Spleen (tissue), 11 donors: Measurements from ENCODE around the gene ZBTB44. TPM values are rescaled to one million over a fixed set of nuclear protein-coding genes. Genes with fewer than 3 reads are reported as not detected.

ENCODE experiments used
- DNase-seq: peaks from one replicate; pipeline ENCODE4 v3.0.0-alpha.2; 2020
- H3K27ac ChIP-seq, 8 donors: fragments of 200-600 bp; sonication (generic) in 7 of 8; 1 replicate in 4 of 8; 2 replicates in 4 of 8; pipeline versions ENCODE4 v1.5.0 to v1.8.0; 2016 to 2021; ENCODE audit warnings: inconsistent platforms in 4 of 8, mild to moderate bottlenecking in 4 of 8, moderate library complexity in 1 of 8
- H3K27me3 ChIP-seq, 7 donors: fragments of 200-600 bp; sonication (generic) in 6 of 7; replicated peaks in 1 of 7; 1 replicate in 4 of 7; 2 replicates in 3 of 7; pipeline versions ENCODE4 v1.5.0 to v1.8.0; 2016 to 2021; ENCODE audit warnings: inconsistent platforms in 3 of 7, mild to moderate bottlenecking in 1 of 7
- H3K36me3 ChIP-seq, 6 donors: fragments of 200-600 bp; sonication (generic) in 5 of 6; 1 replicate in 4 of 6; 2 replicates in 2 of 6; pipeline versions ENCODE4 v1.5.0 to v1.8.0; 2016 to 2021; ENCODE audit warnings: inconsistent platforms in 2 of 6
- H3K4me1 ChIP-seq, 6 donors: fragments of 200-600 bp; sonication (generic) in 5 of 6; 1 replicate in 3 of 6; 2 replicates in 3 of 6; pipeline versions ENCODE4 v1.5.0 to v1.8.0; 2016 to 2021; ENCODE audit warnings: inconsistent platforms in 3 of 6
- H3K4me3 ChIP-seq, 8 donors: fragments of 200-600 bp; sonication (generic) in 7 of 8; 1 replicate in 4 of 8; 2 replicates in 4 of 8; pipeline versions ENCODE4 v1.5.0 to v1.8.0; 2016 to 2021; ENCODE audit warnings: inconsistent platforms in 4 of 8, mild to moderate bottlenecking in 4 of 8, moderate library complexity in 2 of 8
- H3K9me3 ChIP-seq, 8 donors: fragments of 200-600 bp; sonication (generic) in 7 of 8; 1 replicate in 4 of 8; 2 replicates in 4 of 8; pipeline versions ENCODE4 v1.5.0 to v1.8.0; 2016 to 2021; ENCODE audit warnings: inconsistent platforms in 4 of 8
- CTCF ChIP-seq, 11 experiments: fragments of 200-600 bp in 7 of 11; fragments of 450-650 bp in 4 of 11; sonication (generic) in 4 of 11; IDR thresholded peaks in 8 of 11; conservative IDR thresholded peaks in 3 of 11; 1 replicate in 7 of 11; 2 replicates in 4 of 11; pipeline versions ENCODE4 v1.4.0 to v1.8.0; 2016 to 2021; ENCODE audit warnings: antibody characterized with exemption in 11 of 11, inconsistent platforms in 4 of 11, mild to moderate bottlenecking in 1 of 11
- POLR2A ChIP-seq, 3 donors: fragments of 450-650 bp; IDR thresholded peaks; one replicate each; pipeline ENCODE4 v1.5.1; 2017; ENCODE audit warnings: antibody characterized with exemption in 3 of 3, mild to moderate bottlenecking in 1 of 3
- POLR2AphosphoS5 ChIP-seq, 3 donors: sonication (generic); formaldehyde crosslinking; IDR thresholded peaks; one replicate each; pipeline ENCODE4 v1.5.1; 2017; ENCODE audit warnings: antibody characterized with exemption in 3 of 3
- WGBS, 5 donors: extraction: QIAGEN DNeasy Blood & Tissue Kit in 3 of 5; methylation state at CpG; one replicate each; pipeline versions ENCODE4 v1.1.5 to v1.1.7; 2013 to 2018; 5-methylcytosine and 5-hydroxymethylcytosine counted together
- intact Hi-C: fragments of 100-400 bp; cut with DNase I; formaldehyde crosslinking; loops from one replicate; pipeline ENCODE4 v1.15.0; 2023; ENCODE audit warnings: low total_unique reads
- polyA plus RNA-seq, 3 donors: library from polyadenylated mRNA; stranded (reverse); fragments of 200-250 nt; gene quantifications; one replicate each; pipeline ENCODE4 v1.2.1, GENCODE V29; 2013
- total RNA-seq, 7 donors: library from RNA; depleted of rRNA in 3 of 7; stranded (reverse); fragments of >200 nt in 3 of 7; fragmentation: NEBNext Ultra II Directional in 4 of 7; extraction: Animal tissue kit (Norgen Biotek cat#: 25700) in 4 of 7; gene quantifications; one replicate each; pipeline versions ENCODE4 v1.1.0 to v1.2.1, GENCODE V29; 2016 to 2021
- donor health status: healthy with polysubstance abuse.
- donor health status: DM: no; HTN: no; CAD: no; lungs with moderate emphysema.
- donor health status: DM: no; HTN: no; CAD: no.
- donor health status: Bipolar disorder and iron deficiency.
- donor health status: healthy.
- donor health status: DM: no; HTN: no; CAD: no.
- donor health status: DM: yes; HTN: yes; CAD: no.

ZBTB44 gene
- total and polyA plus RNA-seq, 10 donors = 12.4 to 79.6 (median 53.1) TPM

GRCh38 chr11:130181295-130182272 lies 133.1 kb downstream of the ZBTB44 start:
- WGBS, 5 donors = 48 to 76% (median 63%) methylated on average over 11 of the region's 11 CpGs
- H3K9me3 ChIP-seq = no peaks in the 10 kb centered on the region
- DNase-seq = no peak
- H3K36me3 ChIP-seq = no peaks in the 10 kb centered on the region
- TF ChIP-seq POLR2AphosphoS5 (IDR thresholded peaks at IDR 0.05) (peak in 1 of 3 donors; percentile 53), CTCF (IDR thresholded peaks at IDR 0.05 in 8 of 11, conservative IDR thresholded peaks at IDR 0.05 in 3 of 11) (no peak)
- intact Hi-C loops = no loop called here
- H3K27ac ChIP-seq = peak overlapping the region in 5 of 8 donors; percentile 43 to 80 (median 59)
- H3K4me3 ChIP-seq = no peak overlapping the region
- peaks cover 0 to 5% (median 0%) of the 10 kb centered on the region in 7 donors for H3K27me3 ChIP-seq
- peaks cover 0 to 40% (median 20%) of the 10 kb centered on the region in 6 donors for H3K4me1 ChIP-seq

- TF ChIP-seq POLR2AphosphoS5 (IDR thresholded peaks at IDR 0.05) = no peak
- no peak for TF ChIP-seq CTCF (IDR thresholded peaks at IDR 0.05 in 8 of 11, conservative IDR thresholded peaks at IDR 0.05 in 3 of 11)
- no peak for TF ChIP-seq POLR2A (IDR thresholded peaks at IDR 0.05)
- peaks cover 0 to 40% (median 20%) of the 10 kb centered on the region in 6 donors for H3K4me1 ChIP-seq
- DNase-seq = no peak
- H3K9me3 ChIP-seq = no peaks in the 10 kb centered on the region
- WGBS, 5 donors = 67 to 80% (median 70%) methylated on average over 6 to 8 of the region's 8 CpGs
- no peak overlapping the region for H3K4me3 ChIP-seq
- peak overlapping the region in 4 of 8 donors; percentile 46 to 80 (median 58) for H3K27ac ChIP-seq
- intact Hi-C loops = no loop called here
- no peaks in the 10 kb centered on the region for H3K36me3 ChIP-seq
- H3K27me3 ChIP-seq = peaks cover 0 to 5% (median 0%) of the 10 kb centered on the region in 7 donors
Measured at GRCh38 chr11:130180896-130181294, 133.8 kb downstream of the ZBTB44 start.

- peak overlapping the region in 4 of 8 donors; percentile 46 to 80 (median 58) for H3K27ac ChIP-seq
- intact Hi-C loops = no loop called here
- no peak for DNase-seq
Measured at GRCh38 chr11:130180491-130180890, 134.2 kb downstream of the ZBTB44 start.

More at GRCh38 chr11:130180491-130180890, 134.2 kb downstream of the ZBTB44 start:
- WGBS, 5 donors = 53 to 66% (median 62%) methylated on average over 4 of the region's 4 CpGs
- Histone ChIP-seq H3K4me3 (no peak overlapping the region), H3K36me3 (no peaks in the 10 kb centered on the region), H3K9me3 (no peaks in the 10 kb centered on the region), H3K27me3 (peaks cover 0 to 5% (median 0%) of the 10 kb centered on the region in 7 donors), H3K4me1 (peaks cover 0 to 40% (median 20%) of the 10 kb centered on the region in 6 donors)
- TF ChIP-seq POLR2AphosphoS5 (IDR thresholded peaks at IDR 0.05) = no peak
- TF ChIP-seq POLR2A (IDR thresholded peaks at IDR 0.05) = no peak
- TF ChIP-seq CTCF (IDR thresholded peaks at IDR 0.05 in 8 of 11, conservative IDR thresholded peaks at IDR 0.05 in 3 of 11) = no peak
